OCI-LY7 (cell line): ENCODE measurements around the gene SMYD3.

ENCODE experiments used
- CTCF ChIP-seq: fragments of 200-600 bp; sonication (generic); conservative IDR thresholded peaks from 2 replicates; pipeline ENCODE4 v1.5.1; 2014; ENCODE audit warnings: mild to moderate bottlenecking, antibody characterized with exemption, low read length, moderate library complexity, mixed read lengths
- EZH2phosphoT487 ChIP-seq: fragments of 200-600 bp; sonication (generic); IDR thresholded peaks from 2 replicates; pipeline ENCODE4 v1.6.1; 2018; ENCODE audit warnings: low read depth, borderline replicate concordance, mild to moderate bottlenecking, mixed run types, antibody characterized with exemption, low read length, moderate library complexity, mixed read lengths

DNA sequence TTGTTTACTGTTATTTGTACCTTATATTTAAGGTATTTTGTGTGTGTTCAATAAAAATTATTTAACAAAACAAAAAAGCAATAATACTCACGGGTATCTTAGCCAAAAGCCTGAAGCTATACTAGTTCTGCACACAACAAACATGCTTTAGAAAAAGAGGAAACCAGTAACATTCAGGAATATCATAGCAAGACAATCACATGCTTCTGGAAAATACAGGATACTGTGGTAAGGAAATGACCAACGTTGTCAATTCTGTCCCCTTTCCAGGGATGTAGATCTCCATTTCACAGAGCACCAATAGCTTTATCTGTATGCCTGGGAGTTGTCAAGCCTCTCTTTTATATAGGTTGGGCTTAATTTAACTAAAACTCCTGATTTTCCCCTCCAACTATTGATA is 288.4 kb downstream of the SMYD3 start:
- TF ChIP-seq CTCF (no peak), EZH2phosphoT487 (no peak)
